ENCODE results near the gene NOLC1.

The NOLC1 gene

DNA sequence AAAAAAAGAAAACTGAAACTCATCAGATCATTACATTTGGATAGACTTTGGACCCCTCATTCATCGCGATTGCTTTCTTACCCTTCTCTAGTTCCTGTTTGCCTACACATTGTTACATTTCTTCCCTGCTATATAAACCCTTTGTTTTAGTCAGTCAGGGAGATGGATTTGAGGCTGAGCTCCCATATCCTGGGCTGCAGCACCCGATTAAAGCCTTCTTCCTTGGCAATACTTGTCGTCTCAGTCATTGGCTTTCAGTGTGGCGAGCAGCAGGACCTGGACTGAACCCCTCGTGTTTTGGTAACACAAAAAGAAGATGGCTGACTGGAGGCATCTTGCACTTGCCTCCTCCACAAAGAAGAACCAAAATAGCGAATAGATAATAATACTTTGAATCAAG lies 39.8 kb downstream of the NOLC1 start:
- TF ChIP-seq, protein P1, sequence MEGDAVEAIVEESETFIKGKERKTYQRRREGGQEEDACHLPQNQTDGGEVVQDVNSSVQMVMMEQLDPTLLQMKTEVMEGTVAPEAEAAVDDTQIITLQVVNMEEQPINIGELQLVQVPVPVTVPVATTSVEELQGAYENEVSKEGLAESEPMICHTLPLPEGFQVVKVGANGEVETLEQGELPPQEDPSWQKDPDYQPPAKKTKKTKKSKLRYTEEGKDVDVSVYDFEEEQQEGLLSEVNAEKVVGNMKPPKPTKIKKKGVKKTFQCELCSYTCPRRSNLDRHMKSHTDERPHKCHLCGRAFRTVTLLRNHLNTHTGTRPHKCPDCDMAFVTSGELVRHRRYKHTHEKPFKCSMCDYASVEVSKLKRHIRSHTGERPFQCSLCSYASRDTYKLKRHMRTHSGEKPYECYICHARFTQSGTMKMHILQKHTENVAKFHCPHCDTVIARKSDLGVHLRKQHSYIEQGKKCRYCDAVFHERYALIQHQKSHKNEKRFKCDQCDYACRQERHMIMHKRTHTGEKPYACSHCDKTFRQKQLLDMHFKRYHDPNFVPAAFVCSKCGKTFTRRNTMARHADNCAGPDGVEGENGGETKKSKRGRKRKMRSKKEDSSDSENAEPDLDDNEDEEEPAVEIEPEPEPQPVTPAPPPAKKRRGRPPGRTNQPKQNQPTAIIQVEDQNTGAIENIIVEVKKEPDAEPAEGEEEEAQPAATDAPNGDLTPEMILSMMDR (IDR thresholded peaks at IDR 0.05) = no peak

DNA sequence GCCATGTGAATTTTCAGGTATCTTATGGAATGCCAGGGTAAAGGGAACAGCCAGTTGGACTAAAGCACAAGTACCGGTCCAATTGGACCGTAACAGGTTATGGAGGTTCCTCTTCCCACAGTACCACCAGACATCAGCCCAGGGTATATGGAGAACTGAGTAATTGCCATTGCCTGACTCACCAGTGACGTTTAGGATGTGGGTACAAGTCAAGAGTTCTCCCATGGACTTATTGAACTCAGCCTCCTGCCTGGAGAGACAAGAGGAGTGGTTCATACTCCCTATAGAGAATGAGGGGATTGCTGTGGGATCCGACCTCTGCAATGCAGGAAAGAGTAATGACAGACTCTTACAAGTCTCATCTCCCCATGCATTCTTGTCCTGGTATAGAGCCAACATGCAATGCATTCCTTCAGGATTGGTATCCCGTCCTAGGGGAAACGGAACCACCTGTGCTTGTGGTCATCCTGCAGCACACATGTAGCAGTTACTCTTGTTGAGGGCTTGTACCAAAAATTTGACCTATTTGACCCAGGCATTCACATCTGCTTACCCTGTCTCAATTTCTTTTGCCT lies 43.2 kb downstream of the NOLC1 start:
- TF ChIP-seq, protein P1 (IDR thresholded peaks at IDR 0.05) = no peak

DNA sequence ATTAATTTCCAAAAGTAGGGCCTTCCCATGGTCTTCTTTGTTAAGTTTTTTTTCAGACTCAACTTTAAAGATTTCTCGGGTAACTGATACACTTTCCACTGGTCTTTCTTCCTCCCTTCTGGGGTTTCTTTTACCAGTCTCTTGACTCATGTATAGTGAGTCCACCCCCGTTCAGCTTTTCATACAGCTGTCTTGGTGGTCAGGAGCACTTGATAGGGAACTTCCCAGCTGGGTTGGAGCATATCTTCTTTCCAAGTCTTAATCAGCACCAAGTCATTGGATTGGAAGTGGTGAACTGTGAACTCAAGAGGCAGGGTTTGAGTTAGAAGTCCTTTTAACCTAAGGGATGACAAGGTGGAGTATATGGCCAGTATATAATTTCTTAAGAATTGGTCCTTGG lies 44.7 kb downstream of the NOLC1 start:
- TF ChIP-seq, protein P1 (IDR thresholded peaks at IDR 0.05) = no peak

DNA sequence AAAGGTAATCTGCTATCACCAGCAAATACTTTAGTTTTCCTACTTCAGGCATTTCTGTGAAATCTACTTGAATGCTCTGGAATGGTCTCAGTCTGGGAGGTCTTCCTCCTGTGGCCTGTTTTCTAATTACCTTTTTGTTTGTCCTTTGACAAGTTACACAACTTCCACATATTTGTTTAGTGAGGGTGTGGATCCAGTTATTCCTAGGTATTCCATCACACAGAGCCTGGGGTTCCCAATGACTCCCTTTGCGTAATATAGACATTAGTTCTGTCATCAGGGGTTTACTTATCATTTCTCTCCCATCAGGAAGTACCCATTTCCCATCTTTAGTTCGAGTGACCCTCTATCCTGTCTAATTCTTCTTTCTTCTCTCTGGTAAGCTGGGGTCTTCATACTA lies 45.8 kb downstream of the NOLC1 start:
- TF ChIP-seq, protein P1 (IDR thresholded peaks at IDR 0.05) = no peak

DNA sequence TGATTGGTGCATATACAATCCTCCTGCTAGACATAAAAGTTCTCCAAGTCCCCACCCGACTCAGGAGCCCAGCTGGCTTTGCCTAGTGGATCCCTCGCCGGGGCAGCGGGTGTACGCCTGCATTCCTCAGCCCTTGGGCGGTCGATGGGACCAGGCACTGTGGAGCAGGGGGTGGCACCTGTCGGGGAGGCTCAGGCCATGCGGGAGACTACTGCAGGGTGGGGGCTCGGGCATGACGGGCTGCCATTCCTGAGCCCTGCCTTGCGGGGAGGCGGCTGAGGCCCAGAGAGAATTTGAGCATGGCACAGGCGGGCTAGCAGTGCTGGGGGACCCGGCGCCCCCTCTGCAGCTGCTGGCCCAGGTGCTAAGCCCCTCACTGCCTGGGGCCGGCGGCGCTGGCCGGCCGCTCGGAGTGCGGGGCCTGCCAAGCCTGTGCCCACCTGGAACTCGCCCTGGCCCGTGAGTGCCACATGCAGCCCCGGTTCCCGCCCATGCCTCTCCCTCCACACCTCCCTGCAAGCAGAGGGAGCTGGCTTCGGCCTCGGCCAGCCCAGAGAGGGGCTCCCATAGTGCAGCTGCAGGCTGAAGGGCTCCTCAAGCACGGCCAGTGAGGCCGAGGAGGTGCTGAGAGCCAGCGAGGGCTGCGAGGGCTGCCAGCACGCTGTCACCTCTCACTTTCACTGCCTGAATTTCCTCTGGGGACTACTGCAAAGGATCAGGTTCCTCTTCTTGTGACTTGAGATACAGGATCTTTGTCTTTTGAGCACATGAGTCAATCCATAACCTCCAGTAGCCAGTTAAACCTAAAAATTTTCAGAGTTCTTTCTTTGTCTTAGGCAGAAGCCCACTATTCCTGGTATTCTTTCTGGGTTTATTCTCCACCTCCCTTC lies 48.8 kb downstream of the NOLC1 start:
- TF ChIP-seq, protein P1 (IDR thresholded peaks at IDR 0.05) = no peak

DNA sequence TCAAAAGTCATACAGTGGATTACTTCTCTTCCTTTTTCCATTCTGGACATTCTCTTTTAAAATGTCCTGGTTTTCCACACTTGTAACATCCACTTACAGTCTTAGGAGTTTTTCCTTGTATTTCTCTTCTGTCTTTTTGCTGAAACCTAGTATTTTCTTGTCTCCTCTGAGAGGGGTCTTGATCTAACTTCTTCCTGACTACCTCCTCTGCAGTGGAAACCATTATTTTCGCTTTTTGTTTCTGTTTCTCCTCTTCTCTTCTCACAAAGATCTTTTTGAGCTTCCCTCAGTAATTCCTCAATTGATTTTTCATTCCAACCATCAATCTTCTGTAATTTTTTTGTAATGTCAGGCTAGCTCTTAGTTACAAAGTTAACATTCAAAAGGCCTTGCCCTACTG lies 50.2 kb downstream of the NOLC1 start:
- TF ChIP-seq, protein P1 (IDR thresholded peaks at IDR 0.05) = no peak

DNA sequence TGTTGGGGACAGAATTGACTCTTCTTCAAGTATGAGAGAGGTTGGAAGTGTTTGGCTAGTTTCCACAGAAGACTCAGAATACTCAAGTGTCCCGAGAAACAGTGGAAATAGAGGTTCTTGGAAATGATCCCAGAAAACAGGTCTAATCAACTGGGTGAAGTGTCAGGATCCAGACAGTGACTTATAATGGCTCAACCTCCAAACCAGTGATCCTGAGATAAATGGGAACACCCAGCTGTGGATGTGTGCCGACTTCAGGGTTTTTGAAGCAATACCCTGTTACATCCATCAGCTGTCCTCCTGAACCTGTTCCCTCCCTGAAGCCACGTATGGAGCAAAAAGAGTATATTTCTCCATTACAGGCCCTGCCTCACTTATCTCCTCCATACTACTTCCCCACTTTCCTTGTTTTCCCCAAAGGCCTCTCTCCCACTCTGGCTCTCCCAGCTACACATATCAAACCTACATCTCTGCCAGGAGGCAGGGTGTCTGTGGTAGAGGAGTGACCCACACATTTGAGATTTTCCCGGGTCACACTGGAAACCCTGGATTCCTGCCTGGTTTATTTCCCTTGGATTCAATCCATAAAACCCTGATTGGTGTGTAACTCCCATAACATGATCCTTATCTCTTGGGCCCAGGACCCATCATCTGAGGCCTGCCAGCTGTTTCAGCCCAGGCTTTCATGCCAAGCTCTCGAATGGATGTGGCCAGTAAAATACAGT lies 56.3 kb downstream of the NOLC1 start:
- TF ChIP-seq, protein P1 (IDR thresholded peaks at IDR 0.05) = no peak
